Subcutaneous adipose tissue (tissue), 4 donors: ENCODE data around the gene SLC6A14. TPM values are rescaled to one million over a fixed set of nuclear protein-coding genes. Genes with fewer than 3 reads are reported as not detected.

Source experiments
- CTCF ChIP-seq: fragments of 450-650 bp; IDR thresholded peaks from one replicate; pipeline ENCODE4 v1.5.1; 2016; ENCODE audit warnings: low read depth, mild to moderate bottlenecking, control low read depth, antibody characterized with exemption, moderate library complexity
- total RNA-seq, 4 donors: library from RNA; depleted of rRNA; stranded (reverse); fragments of >200 nt; gene quantifications; one replicate each; pipeline ENCODE4 v1.1.0, GENCODE V29; 2016

Gene SLC6A14
- total RNA-seq, 4 donors from 2014 or later, result not detected

GRCh38 chrX:116427978-116428377 lies 8.4 kb upstream of the SLC6A14 start:
- no peak for TF ChIP-seq CTCF

- no peak for TF ChIP-seq CTCF
These were observed 809 bp upstream of the SLC6A14 start for GRCh38 chrX:116435597-116435996.

- no peak for TF ChIP-seq CTCF
These were observed 12.8 kb downstream of the SLC6A14 start for GRCh38 chrX:116449156-116449555.

GRCh38 chrX:116462822-116463221 lies 26.4 kb downstream of the SLC6A14 start, which contains the start of gene CT83:
Gene CT83 (minus strand): TSS chrX:116462976. CDS start chrX:116462856, 120 bp downstream.
- no peak for TF ChIP-seq CTCF

GRCh38 chrX:116480059-116480458 lies 43.7 kb downstream of the SLC6A14 start:
- TF ChIP-seq CTCF, result no peak

- TF ChIP-seq CTCF, result no peak
These were observed 53.7 kb downstream of the SLC6A14 start for GRCh38 chrX:116490104-116490503.

- TF ChIP-seq CTCF, result no peak
These were observed 56.9 kb downstream of the SLC6A14 start for GRCh38 chrX:116493271-116493670.

- no peak for TF ChIP-seq CTCF
These were observed 63.4 kb downstream of the SLC6A14 start for GRCh38 chrX:116499780-116500179.
